WTC11 (cell line): ENCODE measurements around the gene EEF2K. TPM values are rescaled to one million over a fixed set of nuclear protein-coding genes. Genes with fewer than 3 reads are reported as not detected.

ENCODE experiments used
- ATAC-seq: fragments of 200-7000 bp; cut with Tn5 transposase; 2 replicates; pipeline ENCODE4 v1.10.0; 2021; ENCODE audit warnings: mild to moderate bottlenecking, moderate library complexity
- CTCF ChIA-PET: fragments of 300-600 bp; sonication (Branson Sonifier 250); formaldehyde crosslinking; loops from one replicate; lab custom pipeline; 2021; ENCODE audit warnings: antibody characterized with exemption; lab: Charles Lee
- POLR2A ChIA-PET: fragments of 350-600 bp; sonication (Branson Sonifier 250); formaldehyde crosslinking; loops from one replicate; lab custom pipeline; 2021; ENCODE audit warnings: antibody characterized with exemption; lab: Charles Lee
- DNase-seq: peaks from one replicate; pipeline ENCODE4 v3.0.0; 2021; ENCODE audit warnings: low spot score
- H3K27ac Mint-ChIP-seq: 2 replicates; pipeline ENCODE4 v1.8.0; 2021; ENCODE audit warnings: mixed read lengths
- H3K27me3 Mint-ChIP-seq: 2 replicates; pipeline ENCODE4 v1.8.0; 2021; ENCODE audit warnings: low read depth, mild to moderate bottlenecking, moderate library complexity, mixed read lengths
- H3K36me3 Mint-ChIP-seq: 2 replicates; pipeline ENCODE4 v1.8.0; 2021; ENCODE audit warnings: mixed read lengths
- H3K4me1 Mint-ChIP-seq: 2 replicates; pipeline ENCODE4 v1.8.0; 2022; ENCODE audit warnings: mixed read lengths
- H3K4me3 Mint-ChIP-seq: 2 replicates; pipeline ENCODE4 v1.8.0; 2021; ENCODE audit warnings: mild to moderate bottlenecking, moderate library complexity, mixed read lengths
- H3K9me3 Mint-ChIP-seq: 2 replicates; pipeline ENCODE4 v1.8.0; 2021; ENCODE audit warnings: mixed read lengths
- CBFB ChIP-seq: sonication (generic); formaldehyde crosslinking; IDR thresholded peaks from 2 replicates; pipeline ENCODE4 v1.8.1; 2022; ENCODE audit warnings: mild to moderate bottlenecking, low read depth, missing genetic modification reagents
- ETV6 ChIP-seq: sonication (generic); formaldehyde crosslinking; IDR thresholded peaks from 2 replicates; pipeline ENCODE4 v1.8.1; 2022; ENCODE audit warnings: mild to moderate bottlenecking, missing genetic modification reagents
- FOXK1 ChIP-seq: sonication (generic); formaldehyde crosslinking; IDR thresholded peaks from 2 replicates; pipeline ENCODE4 v1.8.0; 2022; ENCODE audit warnings: mild to moderate bottlenecking, moderate library complexity, missing genetic modification reagents
- HMGA2 ChIP-seq: fragments of 250-450 bp; sonication (Bioruptor Pico); IDR thresholded peaks from 2 replicates; pipeline ENCODE4 v1.4.0; 2021; ENCODE audit warnings: mild to moderate bottlenecking, moderate library complexity
- MYBL2 ChIP-seq: sonication (generic); formaldehyde crosslinking; IDR thresholded peaks from 2 replicates; pipeline ENCODE4 v1.8.1; 2023; ENCODE audit warnings: mild to moderate bottlenecking, moderate library complexity, missing genetic modification reagents
- NFYB ChIP-seq: sonication (generic); formaldehyde crosslinking; conservative IDR thresholded peaks from 2 replicates; pipeline ENCODE4 v1.8.0; 2022; ENCODE audit warnings: low read depth, missing genetic modification reagents
- NR3C1 ChIP-seq: sonication (generic); formaldehyde crosslinking; conservative IDR thresholded peaks from 2 replicates; pipeline ENCODE4 v1.8.1; 2023; ENCODE audit warnings: low read depth, mild to moderate bottlenecking, missing genetic modification reagents
- TCF7 ChIP-seq: sonication (generic); formaldehyde crosslinking; IDR thresholded peaks from 2 replicates; pipeline ENCODE4 v1.8.0; 2022; ENCODE audit warnings: mild to moderate bottlenecking, low read depth, missing genetic modification reagents, moderate library complexity
- ZNF219 ChIP-seq: sonication (generic); formaldehyde crosslinking; IDR thresholded peaks from 2 replicates; pipeline ENCODE4 v1.8.0; 2023; ENCODE audit warnings: missing genetic modification reagents, mild to moderate bottlenecking, borderline replicate concordance
- ZNF232 ChIP-seq: sonication (generic); formaldehyde crosslinking; IDR thresholded peaks from 2 replicates; pipeline ENCODE4 v1.8.0; 2022; ENCODE audit warnings: mild to moderate bottlenecking, missing genetic modification reagents
- ZNF423 ChIP-seq: fragments of 250-450 bp; sonication (Bioruptor Pico); IDR thresholded peaks from 2 replicates; pipeline ENCODE4 v2.1.2; 2022; ENCODE audit warnings: mild to moderate bottlenecking, moderate library complexity
- ZNF671 ChIP-seq: fragments of 250-450 bp; sonication (Bioruptor Pico); IDR thresholded peaks from 2 replicates; pipeline ENCODE4 v1.8.0; 2021; ENCODE audit warnings: mild to moderate bottlenecking
- total RNA-seq: library from RNA; stranded (reverse); gene quantifications from 3 replicates; pipeline ENCODE4 v1.2.3, GENCODE V29; 2021
- TF ChIP-seq, protein P1 (sequence below): sonication (generic); formaldehyde crosslinking; IDR thresholded peaks from 2 replicates; pipeline ENCODE4 v1.8.1; 2023; ENCODE audit warnings: mild to moderate bottlenecking, missing genetic modification reagents
- TF ChIP-seq, protein P2 (sequence below): fragments of 200-600 bp; IDR thresholded peaks from 2 replicates; pipeline ENCODE4 v1.8.0; 2022; ENCODE audit warnings: antibody characterized with exemption
- TF ChIP-seq, protein P3 (sequence below): sonication (generic); formaldehyde crosslinking; IDR thresholded peaks from 2 replicates; pipeline ENCODE4 v1.8.1; 2022; ENCODE audit warnings: low read depth, missing genetic modification reagents, borderline replicate concordance
- TF ChIP-seq, protein P4 (sequence below): fragments of 250-450 bp; sonication (Bioruptor Pico); IDR thresholded peaks from 2 replicates; pipeline ENCODE4 v1.9.0; 2021; ENCODE audit warnings: mild to moderate bottlenecking
- TF ChIP-seq, protein P5 (sequence below): sonication (generic); formaldehyde crosslinking; IDR thresholded peaks from 2 replicates; pipeline ENCODE4 v1.8.1; 2023; ENCODE audit warnings: mild to moderate bottlenecking, missing genetic modification reagents, moderate library complexity
- TF ChIP-seq, protein P6 (sequence below): sonication (generic); formaldehyde crosslinking; IDR thresholded peaks from 2 replicates; pipeline ENCODE4 v1.8.0; 2023; ENCODE audit warnings: missing genetic modification reagents, mild to moderate bottlenecking, borderline replicate concordance
- TF ChIP-seq, protein P7 (sequence below): sonication (generic); formaldehyde crosslinking; IDR thresholded peaks from 2 replicates; pipeline ENCODE4 v1.8.1; 2022; ENCODE audit warnings: low read depth, mild to moderate bottlenecking, moderate library complexity, missing genetic modification reagents, borderline replicate concordance
- TF ChIP-seq, protein P8 (sequence below): fragments of 250-450 bp; sonication (Bioruptor Pico); IDR thresholded peaks from 2 replicates; pipeline ENCODE4 v1.9.0; 2021; ENCODE audit warnings: mild to moderate bottlenecking, borderline replicate concordance

The EEF2K gene
- total RNA-seq, 1 experiment from 2014 or later = 26.7 TPM

DNA sequence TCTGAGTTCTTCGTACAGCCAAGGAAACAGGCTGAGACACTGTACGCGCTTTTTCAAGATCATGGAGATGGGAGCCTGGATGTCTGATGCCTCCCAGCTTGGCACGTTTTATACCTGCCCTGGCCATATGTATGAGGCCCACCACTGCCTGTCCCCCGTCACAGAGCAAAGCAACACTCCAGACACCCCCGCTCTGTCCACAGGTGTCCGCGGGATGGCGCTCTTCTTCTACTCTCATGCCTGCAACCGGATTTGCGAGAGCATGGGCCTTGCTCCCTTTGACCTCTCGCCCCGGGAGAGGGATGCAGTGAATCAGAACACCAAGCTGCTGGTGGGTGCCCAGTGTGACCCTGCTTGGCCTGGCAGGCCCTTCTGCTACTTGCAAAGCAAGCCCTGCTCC, 51.4 kb downstream of the EEF2K start:
- POLR2A ChIA-PET = no interaction called here
- TF ChIP-seq NFYB (CRISPR knock-in tag) (no peak), CBFB (CRISPR knock-in tag) (no peak), FOXK1 (CRISPR knock-in tag) (no peak), ZNF423 (CRISPR knock-in tag) (no peak), NR3C1 (no peak), ZNF219 (no peak), ZNF671 (no peak), HMGA2 (no peak), ZNF232 (CRISPR knock-in tag) (no peak), TCF7 (CRISPR knock-in tag) (no peak), ETV6 (no peak), MYBL2 (CRISPR knock-in tag) (no peak)
- TF ChIP-seq, protein P1, sequence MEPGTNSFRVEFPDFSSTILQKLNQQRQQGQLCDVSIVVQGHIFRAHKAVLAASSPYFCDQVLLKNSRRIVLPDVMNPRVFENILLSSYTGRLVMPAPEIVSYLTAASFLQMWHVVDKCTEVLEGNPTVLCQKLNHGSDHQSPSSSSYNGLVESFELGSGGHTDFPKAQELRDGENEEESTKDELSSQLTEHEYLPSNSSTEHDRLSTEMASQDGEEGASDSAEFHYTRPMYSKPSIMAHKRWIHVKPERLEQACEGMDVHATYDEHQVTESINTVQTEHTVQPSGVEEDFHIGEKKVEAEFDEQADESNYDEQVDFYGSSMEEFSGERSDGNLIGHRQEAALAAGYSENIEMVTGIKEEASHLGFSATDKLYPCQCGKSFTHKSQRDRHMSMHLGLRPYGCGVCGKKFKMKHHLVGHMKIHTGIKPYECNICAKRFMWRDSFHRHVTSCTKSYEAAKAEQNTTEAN (CRISPR knock-in tag) = no peak
- TF ChIP-seq, protein P2, sequence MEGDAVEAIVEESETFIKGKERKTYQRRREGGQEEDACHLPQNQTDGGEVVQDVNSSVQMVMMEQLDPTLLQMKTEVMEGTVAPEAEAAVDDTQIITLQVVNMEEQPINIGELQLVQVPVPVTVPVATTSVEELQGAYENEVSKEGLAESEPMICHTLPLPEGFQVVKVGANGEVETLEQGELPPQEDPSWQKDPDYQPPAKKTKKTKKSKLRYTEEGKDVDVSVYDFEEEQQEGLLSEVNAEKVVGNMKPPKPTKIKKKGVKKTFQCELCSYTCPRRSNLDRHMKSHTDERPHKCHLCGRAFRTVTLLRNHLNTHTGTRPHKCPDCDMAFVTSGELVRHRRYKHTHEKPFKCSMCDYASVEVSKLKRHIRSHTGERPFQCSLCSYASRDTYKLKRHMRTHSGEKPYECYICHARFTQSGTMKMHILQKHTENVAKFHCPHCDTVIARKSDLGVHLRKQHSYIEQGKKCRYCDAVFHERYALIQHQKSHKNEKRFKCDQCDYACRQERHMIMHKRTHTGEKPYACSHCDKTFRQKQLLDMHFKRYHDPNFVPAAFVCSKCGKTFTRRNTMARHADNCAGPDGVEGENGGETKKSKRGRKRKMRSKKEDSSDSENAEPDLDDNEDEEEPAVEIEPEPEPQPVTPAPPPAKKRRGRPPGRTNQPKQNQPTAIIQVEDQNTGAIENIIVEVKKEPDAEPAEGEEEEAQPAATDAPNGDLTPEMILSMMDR = no peak
- TF ChIP-seq, protein P3, sequence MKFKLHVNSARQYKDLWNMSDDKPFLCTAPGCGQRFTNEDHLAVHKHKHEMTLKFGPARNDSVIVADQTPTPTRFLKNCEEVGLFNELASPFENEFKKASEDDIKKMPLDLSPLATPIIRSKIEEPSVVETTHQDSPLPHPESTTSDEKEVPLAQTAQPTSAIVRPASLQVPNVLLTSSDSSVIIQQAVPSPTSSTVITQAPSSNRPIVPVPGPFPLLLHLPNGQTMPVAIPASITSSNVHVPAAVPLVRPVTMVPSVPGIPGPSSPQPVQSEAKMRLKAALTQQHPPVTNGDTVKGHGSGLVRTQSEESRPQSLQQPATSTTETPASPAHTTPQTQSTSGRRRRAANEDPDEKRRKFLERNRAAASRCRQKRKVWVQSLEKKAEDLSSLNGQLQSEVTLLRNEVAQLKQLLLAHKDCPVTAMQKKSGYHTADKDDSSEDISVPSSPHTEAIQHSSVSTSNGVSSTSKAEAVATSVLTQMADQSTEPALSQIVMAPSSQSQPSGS = no peak
- TF ChIP-seq, protein P4, sequence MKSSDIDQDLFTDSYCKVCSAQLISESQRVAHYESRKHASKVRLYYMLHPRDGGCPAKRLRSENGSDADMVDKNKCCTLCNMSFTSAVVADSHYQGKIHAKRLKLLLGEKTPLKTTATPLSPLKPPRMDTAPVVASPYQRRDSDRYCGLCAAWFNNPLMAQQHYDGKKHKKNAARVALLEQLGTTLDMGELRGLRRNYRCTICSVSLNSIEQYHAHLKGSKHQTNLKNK (CRISPR knock-in tag) = no peak
- TF ChIP-seq, protein P5, sequence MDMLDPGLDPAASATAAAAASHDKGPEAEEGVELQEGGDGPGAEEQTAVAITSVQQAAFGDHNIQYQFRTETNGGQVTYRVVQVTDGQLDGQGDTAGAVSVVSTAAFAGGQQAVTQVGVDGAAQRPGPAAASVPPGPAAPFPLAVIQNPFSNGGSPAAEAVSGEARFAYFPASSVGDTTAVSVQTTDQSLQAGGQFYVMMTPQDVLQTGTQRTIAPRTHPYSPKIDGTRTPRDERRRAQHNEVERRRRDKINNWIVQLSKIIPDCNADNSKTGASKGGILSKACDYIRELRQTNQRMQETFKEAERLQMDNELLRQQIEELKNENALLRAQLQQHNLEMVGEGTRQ (CRISPR knock-in tag) = no peak
- TF ChIP-seq, protein P6, sequence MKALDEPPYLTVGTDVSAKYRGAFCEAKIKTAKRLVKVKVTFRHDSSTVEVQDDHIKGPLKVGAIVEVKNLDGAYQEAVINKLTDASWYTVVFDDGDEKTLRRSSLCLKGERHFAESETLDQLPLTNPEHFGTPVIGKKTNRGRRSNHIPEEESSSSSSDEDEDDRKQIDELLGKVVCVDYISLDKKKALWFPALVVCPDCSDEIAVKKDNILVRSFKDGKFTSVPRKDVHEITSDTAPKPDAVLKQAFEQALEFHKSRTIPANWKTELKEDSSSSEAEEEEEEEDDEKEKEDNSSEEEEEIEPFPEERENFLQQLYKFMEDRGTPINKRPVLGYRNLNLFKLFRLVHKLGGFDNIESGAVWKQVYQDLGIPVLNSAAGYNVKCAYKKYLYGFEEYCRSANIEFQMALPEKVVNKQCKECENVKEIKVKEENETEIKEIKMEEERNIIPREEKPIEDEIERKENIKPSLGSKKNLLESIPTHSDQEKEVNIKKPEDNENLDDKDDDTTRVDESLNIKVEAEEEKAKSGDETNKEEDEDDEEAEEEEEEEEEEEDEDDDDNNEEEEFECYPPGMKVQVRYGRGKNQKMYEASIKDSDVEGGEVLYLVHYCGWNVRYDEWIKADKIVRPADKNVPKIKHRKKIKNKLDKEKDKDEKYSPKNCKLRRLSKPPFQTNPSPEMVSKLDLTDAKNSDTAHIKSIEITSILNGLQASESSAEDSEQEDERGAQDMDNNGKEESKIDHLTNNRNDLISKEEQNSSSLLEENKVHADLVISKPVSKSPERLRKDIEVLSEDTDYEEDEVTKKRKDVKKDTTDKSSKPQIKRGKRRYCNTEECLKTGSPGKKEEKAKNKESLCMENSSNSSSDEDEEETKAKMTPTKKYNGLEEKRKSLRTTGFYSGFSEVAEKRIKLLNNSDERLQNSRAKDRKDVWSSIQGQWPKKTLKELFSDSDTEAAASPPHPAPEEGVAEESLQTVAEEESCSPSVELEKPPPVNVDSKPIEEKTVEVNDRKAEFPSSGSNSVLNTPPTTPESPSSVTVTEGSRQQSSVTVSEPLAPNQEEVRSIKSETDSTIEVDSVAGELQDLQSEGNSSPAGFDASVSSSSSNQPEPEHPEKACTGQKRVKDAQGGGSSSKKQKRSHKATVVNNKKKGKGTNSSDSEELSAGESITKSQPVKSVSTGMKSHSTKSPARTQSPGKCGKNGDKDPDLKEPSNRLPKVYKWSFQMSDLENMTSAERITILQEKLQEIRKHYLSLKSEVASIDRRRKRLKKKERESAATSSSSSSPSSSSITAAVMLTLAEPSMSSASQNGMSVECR = no peak
- TF ChIP-seq, protein P7, sequence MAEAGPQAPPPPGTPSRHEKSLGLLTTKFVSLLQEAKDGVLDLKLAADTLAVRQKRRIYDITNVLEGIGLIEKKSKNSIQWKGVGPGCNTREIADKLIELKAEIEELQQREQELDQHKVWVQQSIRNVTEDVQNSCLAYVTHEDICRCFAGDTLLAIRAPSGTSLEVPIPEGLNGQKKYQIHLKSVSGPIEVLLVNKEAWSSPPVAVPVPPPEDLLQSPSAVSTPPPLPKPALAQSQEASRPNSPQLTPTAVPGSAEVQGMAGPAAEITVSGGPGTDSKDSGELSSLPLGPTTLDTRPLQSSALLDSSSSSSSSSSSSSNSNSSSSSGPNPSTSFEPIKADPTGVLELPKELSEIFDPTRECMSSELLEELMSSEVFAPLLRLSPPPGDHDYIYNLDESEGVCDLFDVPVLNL = no peak
- TF ChIP-seq, protein P8, sequence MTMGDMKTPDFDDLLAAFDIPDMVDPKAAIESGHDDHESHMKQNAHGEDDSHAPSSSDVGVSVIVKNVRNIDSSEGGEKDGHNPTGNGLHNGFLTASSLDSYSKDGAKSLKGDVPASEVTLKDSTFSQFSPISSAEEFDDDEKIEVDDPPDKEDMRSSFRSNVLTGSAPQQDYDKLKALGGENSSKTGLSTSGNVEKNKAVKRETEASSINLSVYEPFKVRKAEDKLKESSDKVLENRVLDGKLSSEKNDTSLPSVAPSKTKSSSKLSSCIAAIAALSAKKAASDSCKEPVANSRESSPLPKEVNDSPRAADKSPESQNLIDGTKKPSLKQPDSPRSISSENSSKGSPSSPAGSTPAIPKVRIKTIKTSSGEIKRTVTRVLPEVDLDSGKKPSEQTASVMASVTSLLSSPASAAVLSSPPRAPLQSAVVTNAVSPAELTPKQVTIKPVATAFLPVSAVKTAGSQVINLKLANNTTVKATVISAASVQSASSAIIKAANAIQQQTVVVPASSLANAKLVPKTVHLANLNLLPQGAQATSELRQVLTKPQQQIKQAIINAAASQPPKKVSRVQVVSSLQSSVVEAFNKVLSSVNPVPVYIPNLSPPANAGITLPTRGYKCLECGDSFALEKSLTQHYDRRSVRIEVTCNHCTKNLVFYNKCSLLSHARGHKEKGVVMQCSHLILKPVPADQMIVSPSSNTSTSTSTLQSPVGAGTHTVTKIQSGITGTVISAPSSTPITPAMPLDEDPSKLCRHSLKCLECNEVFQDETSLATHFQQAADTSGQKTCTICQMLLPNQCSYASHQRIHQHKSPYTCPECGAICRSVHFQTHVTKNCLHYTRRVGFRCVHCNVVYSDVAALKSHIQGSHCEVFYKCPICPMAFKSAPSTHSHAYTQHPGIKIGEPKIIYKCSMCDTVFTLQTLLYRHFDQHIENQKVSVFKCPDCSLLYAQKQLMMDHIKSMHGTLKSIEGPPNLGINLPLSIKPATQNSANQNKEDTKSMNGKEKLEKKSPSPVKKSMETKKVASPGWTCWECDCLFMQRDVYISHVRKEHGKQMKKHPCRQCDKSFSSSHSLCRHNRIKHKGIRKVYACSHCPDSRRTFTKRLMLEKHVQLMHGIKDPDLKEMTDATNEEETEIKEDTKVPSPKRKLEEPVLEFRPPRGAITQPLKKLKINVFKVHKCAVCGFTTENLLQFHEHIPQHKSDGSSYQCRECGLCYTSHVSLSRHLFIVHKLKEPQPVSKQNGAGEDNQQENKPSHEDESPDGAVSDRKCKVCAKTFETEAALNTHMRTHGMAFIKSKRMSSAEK (CRISPR knock-in tag) = no peak
- Mint-ChIP-seq H3K9me3 (peaks cover 33% of the 10 kb centered on the region), H3K27me3 (no peaks in the 10 kb centered on the region), H3K4me3 (no peak overlapping the region), H3K36me3 (peaks cover 77% of the 10 kb centered on the region), H3K4me1 (no peaks in the 10 kb centered on the region), H3K27ac (no peak overlapping the region)
- DNase-seq (no peak), ATAC-seq (no peak)
- CTCF ChIA-PET = no interaction called here
